GM12873 (cell line): ENCODE results near the gene GARS1.

Source experiments
- TF ChIP-seq, protein P1 (sequence below): IDR thresholded peaks from 2 replicates; pipeline ENCODE4 v1.5.1; 2012; ENCODE audit warnings: low read depth, mild to moderate bottlenecking, moderate library complexity, low read length, control low read depth; ENCODE audit not compliant: insufficient read depth; ENCODE audit errors: missing control alignments

GARS1 gene

DNA sequence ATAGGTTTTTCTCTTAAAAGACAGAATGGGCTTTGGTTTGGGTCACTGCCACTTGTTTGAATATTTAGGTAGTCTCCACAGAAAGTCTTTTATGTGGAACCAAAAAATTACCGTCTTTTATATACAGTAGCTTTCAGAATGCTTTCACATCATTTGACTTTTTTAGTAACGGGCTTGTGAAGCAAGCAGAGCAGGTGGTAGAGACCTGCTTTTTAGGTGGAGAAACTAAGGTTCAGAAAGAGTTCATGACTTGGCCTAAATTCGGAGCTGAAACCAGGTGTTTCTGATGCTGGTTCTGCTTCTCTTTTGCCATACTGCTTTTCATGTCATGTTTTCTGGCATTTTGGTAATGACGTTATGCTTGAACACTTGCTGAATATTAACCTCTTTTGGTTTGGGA, 36.3 kb downstream of the GARS1 start:
- TF ChIP-seq, protein P1, sequence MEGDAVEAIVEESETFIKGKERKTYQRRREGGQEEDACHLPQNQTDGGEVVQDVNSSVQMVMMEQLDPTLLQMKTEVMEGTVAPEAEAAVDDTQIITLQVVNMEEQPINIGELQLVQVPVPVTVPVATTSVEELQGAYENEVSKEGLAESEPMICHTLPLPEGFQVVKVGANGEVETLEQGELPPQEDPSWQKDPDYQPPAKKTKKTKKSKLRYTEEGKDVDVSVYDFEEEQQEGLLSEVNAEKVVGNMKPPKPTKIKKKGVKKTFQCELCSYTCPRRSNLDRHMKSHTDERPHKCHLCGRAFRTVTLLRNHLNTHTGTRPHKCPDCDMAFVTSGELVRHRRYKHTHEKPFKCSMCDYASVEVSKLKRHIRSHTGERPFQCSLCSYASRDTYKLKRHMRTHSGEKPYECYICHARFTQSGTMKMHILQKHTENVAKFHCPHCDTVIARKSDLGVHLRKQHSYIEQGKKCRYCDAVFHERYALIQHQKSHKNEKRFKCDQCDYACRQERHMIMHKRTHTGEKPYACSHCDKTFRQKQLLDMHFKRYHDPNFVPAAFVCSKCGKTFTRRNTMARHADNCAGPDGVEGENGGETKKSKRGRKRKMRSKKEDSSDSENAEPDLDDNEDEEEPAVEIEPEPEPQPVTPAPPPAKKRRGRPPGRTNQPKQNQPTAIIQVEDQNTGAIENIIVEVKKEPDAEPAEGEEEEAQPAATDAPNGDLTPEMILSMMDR: no peak

DNA sequence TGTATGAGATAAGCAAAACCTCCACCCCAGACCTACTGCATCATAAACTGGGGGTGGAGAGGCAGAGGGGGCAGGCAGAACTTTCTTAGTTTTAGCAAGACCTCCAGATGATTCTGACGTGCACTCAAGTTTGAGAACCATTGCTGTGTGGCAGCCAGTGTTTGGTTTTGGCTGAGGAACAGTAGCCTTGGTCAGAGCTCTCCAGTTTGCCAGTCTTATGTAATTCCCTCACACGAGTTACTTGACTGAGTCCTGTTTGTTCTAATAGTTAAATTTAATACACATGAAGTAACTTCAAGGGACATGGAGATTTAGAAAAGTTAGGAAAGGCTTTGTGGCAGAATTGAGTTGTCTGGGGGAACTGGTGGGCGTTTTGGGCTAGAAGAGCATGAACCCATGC, 38.5 kb downstream of the GARS1 start:
- TF ChIP-seq, protein P1: no peak

DNA sequence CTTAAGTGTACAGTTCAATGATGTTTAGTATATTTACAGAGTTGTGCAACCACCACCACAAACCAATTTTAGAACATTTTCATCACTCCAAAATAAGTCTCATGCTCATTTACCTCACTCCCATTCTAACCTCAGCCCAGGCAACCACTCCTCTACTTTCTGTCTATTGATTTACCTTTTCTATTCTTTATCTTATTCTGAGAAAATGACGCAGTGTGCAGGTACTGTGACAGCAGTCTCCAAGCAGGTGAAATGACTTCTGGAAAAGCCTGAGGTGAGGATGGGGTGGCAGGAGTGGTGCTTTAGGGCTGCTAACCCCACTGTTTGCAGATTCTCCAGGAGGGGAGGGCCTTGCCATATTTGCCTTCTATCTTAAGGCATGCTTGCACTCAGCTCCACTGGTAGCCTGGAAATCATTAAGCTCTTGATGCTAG, 39.5 kb downstream of the GARS1 start:
- TF ChIP-seq, protein P1: no peak

DNA sequence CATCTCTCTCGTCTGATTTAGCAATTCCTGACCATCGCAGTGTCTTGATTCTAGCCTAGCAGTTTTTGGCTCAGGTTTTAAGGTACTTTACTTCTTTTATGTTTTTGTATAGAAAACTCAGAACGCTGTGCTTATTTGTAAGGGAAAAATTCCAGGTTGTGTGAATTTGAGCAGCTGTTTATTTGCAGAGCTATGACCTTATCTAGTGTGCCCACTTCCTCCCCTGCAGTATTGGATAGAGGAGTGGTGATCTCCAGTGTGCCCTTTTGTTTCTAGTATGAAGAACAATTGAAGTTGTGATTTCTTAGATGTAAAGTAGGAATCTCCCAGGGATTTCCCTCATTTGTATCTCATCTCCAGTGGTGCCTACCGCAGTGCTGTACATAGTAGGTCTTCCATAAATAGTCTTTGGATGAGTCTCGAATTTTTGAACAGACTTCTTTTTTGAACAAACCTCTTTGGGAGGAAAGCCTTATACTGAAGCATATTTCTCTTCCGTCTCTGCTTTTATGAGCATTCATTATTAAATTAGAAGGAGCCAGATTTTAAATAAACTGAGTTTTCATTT, 40.0 kb downstream of the GARS1 start:
- TF ChIP-seq, protein P1: no peak

DNA sequence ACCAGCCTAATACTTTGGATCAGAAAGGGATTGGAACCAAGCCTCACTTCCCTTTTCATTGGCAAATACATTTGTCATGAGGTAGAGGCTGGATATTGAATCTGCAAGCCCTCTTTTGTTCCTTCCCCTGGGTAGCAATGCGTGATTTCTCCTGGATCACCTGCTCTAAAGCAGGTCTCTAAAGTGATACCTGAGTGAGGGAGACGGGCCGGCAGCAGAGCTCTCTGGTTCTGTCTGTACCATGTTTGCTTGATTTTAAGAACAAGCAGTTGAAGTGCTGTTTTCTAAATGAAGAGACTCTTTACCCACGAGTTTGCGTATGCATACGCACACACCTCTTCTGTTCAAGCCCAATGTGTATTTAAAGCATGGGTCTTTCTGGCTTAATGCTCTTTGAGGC, 41.1 kb downstream of the GARS1 start:
- TF ChIP-seq, protein P1: no peak

DNA sequence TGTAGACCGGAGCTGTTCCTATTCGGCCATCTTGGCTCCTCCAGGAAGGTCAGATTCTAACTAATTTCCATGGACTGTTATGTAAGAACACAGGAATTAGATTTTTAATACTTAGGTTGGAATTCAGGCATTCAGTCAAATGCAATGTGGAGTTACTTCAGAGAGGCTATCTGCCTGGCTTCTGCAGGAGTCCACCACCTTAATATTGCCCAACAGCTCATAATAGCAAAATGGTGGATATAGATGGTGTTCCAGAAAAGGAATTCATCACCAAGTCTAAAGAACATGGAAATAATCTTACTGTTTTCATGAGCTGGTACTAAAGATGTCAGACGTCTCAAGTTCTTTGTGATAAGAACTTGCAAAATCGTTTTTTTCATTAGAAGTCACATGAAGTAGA, 48.1 kb downstream of the GARS1 start:
- TF ChIP-seq, protein P1: no peak

DNA sequence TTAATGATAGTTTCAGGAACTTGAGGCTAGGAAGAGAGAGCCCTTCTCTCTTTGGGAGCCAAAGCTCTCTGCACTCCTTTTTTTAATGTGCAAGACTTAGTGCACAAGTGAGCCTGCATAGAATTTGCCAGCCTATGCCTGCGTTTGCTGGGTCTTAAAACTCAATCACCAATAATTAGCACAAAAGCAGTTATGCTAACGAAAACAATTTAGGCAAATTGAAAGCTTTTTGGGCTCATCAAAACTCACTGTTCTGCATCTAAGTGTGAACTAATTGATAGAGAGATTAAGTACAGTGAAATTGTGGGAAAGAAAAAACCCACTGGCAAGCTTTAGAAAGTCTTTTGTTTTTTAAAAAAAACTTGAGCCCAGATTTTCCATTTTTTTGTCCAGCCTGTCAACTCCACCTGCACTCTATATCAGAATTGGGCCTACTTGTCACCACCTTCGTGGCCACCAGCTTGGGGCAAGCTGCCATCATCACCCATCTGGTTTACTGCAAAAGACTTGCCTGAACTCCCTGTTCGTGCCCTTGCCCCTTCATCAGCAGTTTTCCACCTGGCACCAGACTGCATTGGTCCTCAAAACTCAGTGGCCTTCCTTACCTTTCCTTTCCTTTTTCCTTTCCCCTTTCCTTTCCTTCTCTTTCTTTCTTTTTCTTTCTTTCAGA, 49.7 kb downstream of the GARS1 start:
- TF ChIP-seq, protein P1: no peak
